Endothelial cell of umbilical vein (primary cell): Measurements from ENCODE around the gene CFAP46. TPM values are rescaled to one million over a fixed set of nuclear protein-coding genes. Genes with fewer than 3 reads are reported as not detected.

Source experiments
- BruUV-seq: library from RNA; stranded (reverse); fragments of 400-500 nt; replicated peaks from 2 replicates; lab custom pipeline; 2021; lab: Mats Ljungman, UMichigan
- CTCF ChIA-PET: fragments of 300-600, 350-600 bp; sonication (Branson Sonifier 250); formaldehyde crosslinking; loops from one replicate; lab custom pipeline; 2021; ENCODE audit warnings: antibody characterized with exemption, inconsistent platforms; lab: Charles Lee
- POLR2A ChIA-PET: fragments of 300-600, 350-600 bp; sonication (Branson Sonifier 250); formaldehyde crosslinking; loops from one replicate; lab custom pipeline; 2021; ENCODE audit warnings: antibody characterized with exemption, inconsistent platforms; lab: Charles Lee
- DNase-seq: peaks from one replicate; pipeline ENCODE4 v3.0.0-alpha.2; 2011; ENCODE audit warnings: low read depth, low spot score
- FAIRE-seq: peaks from 2 replicates; lab custom pipeline; 2011; peaks lifted over from hg19 to GRCh38; lab: Jason Lieb, UNC
- H2AFZ ChIP-seq: 2 replicates; pipeline ENCODE4 v1.6.0; 2012; ENCODE audit warnings: low read depth, low read length, control low read depth, inconsistent platforms
- H3K27ac ChIP-seq: 2 replicates; pipeline ENCODE4 v1.5.1; 2011; ENCODE audit warnings: low read depth, mild to moderate bottlenecking, control low read depth, low read length, moderate library complexity; ENCODE audit not compliant: insufficient read depth
- H3K27me3 ChIP-seq, 2 experiments: 2 replicates each; pipeline versions ENCODE4 v1.6.0 to v1.6.1; 2011; ENCODE audit warnings: low read length in 2 of 2, mixed read lengths in 1 of 2; ENCODE audit not compliant: control insufficient read depth in 2 of 2, insufficient read depth in 2 of 2
- H3K36me3 ChIP-seq, 2 experiments: 2 replicates in 1 of 2; 3 replicates in 1 of 2; pipeline ENCODE4 v1.5.1; 2011; ENCODE audit warnings: low read length in 2 of 2, mild to moderate bottlenecking in 1 of 2, moderate library complexity in 1 of 2; ENCODE audit not compliant: control insufficient read depth in 2 of 2, insufficient read depth in 2 of 2; ENCODE audit errors: extremely low read depth in 1 of 2
- H3K4me1 ChIP-seq: 3 replicates; pipeline ENCODE4 v1.5.1; 2011; ENCODE audit warnings: mild to moderate bottlenecking, low read length; ENCODE audit not compliant: control insufficient read depth, insufficient read depth; ENCODE audit errors: extremely low read depth
- H3K4me2 ChIP-seq: 2 replicates; pipeline ENCODE4 v1.6.1; 2011; ENCODE audit warnings: low read length, control low read depth, mixed read lengths; ENCODE audit not compliant: insufficient read depth
- H3K4me3 ChIP-seq, 3 experiments: fragments of 200-600 bp in 1 of 3; sonication (generic), shearing (Covaris generic) in 1 of 3; replicated peaks in 1 of 3; 2 replicates each; pipeline ENCODE4 v1.5.1; 2011 to 2016; ENCODE audit warnings: control low read depth in 3 of 3, low read length in 3 of 3, mild to moderate bottlenecking in 2 of 3, inconsistent platforms in 1 of 3, low read depth in 1 of 3, moderate library complexity in 1 of 3; ENCODE audit not compliant: insufficient read depth in 1 of 3
- H3K79me2 ChIP-seq: 2 replicates; pipeline ENCODE4 v1.6.0; 2012; ENCODE audit warnings: low read length, inconsistent platforms; ENCODE audit not compliant: control insufficient read depth, insufficient read depth
- H3K9ac ChIP-seq: replicated peaks from 2 replicates; pipeline ENCODE3; 2011; ENCODE audit warnings: low read length, control low read depth; ENCODE audit not compliant: insufficient read depth; ENCODE audit errors: extremely low read depth
- H3K9me1 ChIP-seq: replicated peaks from 3 replicates; pipeline ENCODE4 v1.6.0; 2011; ENCODE audit warnings: mild to moderate bottlenecking, low read length; ENCODE audit not compliant: control insufficient read depth, insufficient read depth; ENCODE audit errors: extremely low read depth
- H3K9me3 ChIP-seq: replicated peaks from 2 replicates; pipeline ENCODE4 v1.5.1; 2012; ENCODE audit warnings: low read length, inconsistent platforms; ENCODE audit not compliant: control insufficient read depth, insufficient read depth
- H4K20me1 ChIP-seq: replicated peaks from 2 replicates; pipeline ENCODE3; 2011; ENCODE audit warnings: mild to moderate bottlenecking, low read length; ENCODE audit not compliant: control insufficient read depth, insufficient read depth; ENCODE audit errors: extremely low read depth
- CTCF ChIP-seq, 2 donors: IDR thresholded peaks; 1 replicate in 1 of 2; 2 replicates in 1 of 2; pipeline ENCODE4 v1.5.1; 2011; ENCODE audit warnings: low read length in 2 of 2, mild to moderate bottlenecking in 2 of 2, moderate library complexity in 2 of 2, control low read depth in 1 of 2, inconsistent platforms in 1 of 2, low read depth in 1 of 2; ENCODE audit not compliant: insufficient read depth in 1 of 2; ENCODE audit errors: extremely low read depth in 1 of 2
- EZH2 ChIP-seq: IDR thresholded peaks from 2 replicates; pipeline ENCODE4 v1.6.1; 2012; ENCODE audit warnings: borderline replicate concordance, low read depth, mild to moderate bottlenecking, moderate library complexity, low read length, inconsistent platforms; ENCODE audit not compliant: severe bottlenecking
- JUN ChIP-seq: IDR thresholded peaks from 2 replicates; pipeline ENCODE4 v1.6.1; 2011; ENCODE audit warnings: borderline replicate concordance, low read depth; ENCODE audit not compliant: insufficient read length, insufficient read depth
- POLR2AphosphoS5 ChIP-seq: IDR thresholded peaks from 2 replicates; pipeline ENCODE4 v1.6.1; 2012; ENCODE audit warnings: low read depth, mild to moderate bottlenecking, control low read depth, low read length, moderate library complexity; ENCODE audit not compliant: insufficient read depth
- dilution Hi-C: fragments of 300-500 bp; cut with MboI; formaldehyde crosslinking; loops from one replicate; pipeline ENCODE4 v1.15.0; 2019; ENCODE audit warnings: low sequenced_read_pairs; ENCODE audit not compliant: extremely low pct_ligation_motif_present
- intact Hi-C: fragments of 100-400 bp; cut with micrococcal nuclease; formaldehyde crosslinking; loops from one replicate; pipeline ENCODE4 v1.10.0; 2022
- polyA plus RNA-seq, 4 experiments: library from polyadenylated mRNA; depleted of rRNA in 3 of 4; stranded (reverse) in 3 of 4; unstranded in 1 of 4; fragments of >200 nt; gene quantifications; 2 replicates each; pipeline versions ENCODE4 v1.2.1 to v1.2.3, GENCODE V29; 2011 to 2012; ENCODE audit warnings: missing spikeins in 1 of 4
- total RNA-seq: library from RNA; stranded (reverse); gene quantifications from 2 replicates; pipeline ENCODE4 v1.2.3, GENCODE V29; 2021

The CFAP46 gene
- total and polyA plus RNA-seq, 2 donors (not counting 3 experiments of a cell fraction or from before 2014, with no cell fraction given), result 0.75 to 0.98 TPM

GRCh38 chr10:132836832-132837540, 105.4 kb downstream of the CFAP46 start:
- Histone ChIP-seq H3K27me3 (no peaks in the 10 kb centered on the region), H3K9me1 (no peaks in the 10 kb centered on the region), H3K4me1 (no peaks in the 10 kb centered on the region), H3K9ac (no peak overlapping the region), H2AFZ (no peak overlapping the region), H3K4me2 (no peak overlapping the region), H3K27ac (no peak overlapping the region), H4K20me1 (no peaks in the 10 kb centered on the region), H3K36me3 (no peaks in the 10 kb centered on the region), H3K79me2 (no peaks in the 10 kb centered on the region), H3K9me3 (no peaks in the 10 kb centered on the region), H3K4me3 (no peak overlapping the region)
- no peak for FAIRE-seq
- no TSS peak for BruUV-seq
- dilution Hi-C loops, result no loop called here
- DNase-seq, result peak; percentile 18
- no peak for TF ChIP-seq POLR2AphosphoS5
- peak; percentile 78 to 88 for TF ChIP-seq CTCF (IDR thresholded peaks at IDR 0.05; ENCODE audit: extremely low read depth in 1 of 2, insufficient read depth in 1 of 2, low read depth in 1 of 2, low read length in 2 of 2)
- TF ChIP-seq JUN, result no peak
- TF ChIP-seq EZH2, result no peak
- POLR2A ChIA-PET, result no interaction called here
- CTCF ChIA-PET, result no interaction called here
- intact Hi-C loops, result loop anchor here (1.0 to 2.0 kb wide), 3 partner anchors 68 to 288 kb away; no protein-coding TSS in a partner anchor
